Neuronal stem cell (in vitro differentiated cells): ENCODE results near the gene HBQ1.
"Not testable (repeated sequence)": the region's sequence is repeated elsewhere in the genome, so short reads cannot be mapped to it uniquely, and the experiment has no call there.

Source experiments
- DNase-seq: peaks from one replicate; pipeline ENCODE4 v3.0.0-alpha.2; 2013; ENCODE audit warnings: low spot score
- H2AFZ ChIP-seq: one replicate; pipeline ENCODE4 v1.6.1; 2013; ENCODE audit warnings: mild to moderate bottlenecking, low read length, inconsistent platforms
- H2AK5ac ChIP-seq: 2 replicates; pipeline ENCODE4 v1.6.1; 2013; ENCODE audit warnings: low read depth, mild to moderate bottlenecking, inconsistent platforms, low read length, moderate library complexity, mixed read lengths
- H2BK120ac ChIP-seq: 2 replicates; pipeline ENCODE4 v1.6.1; 2013; ENCODE audit warnings: low read depth, mild to moderate bottlenecking, inconsistent platforms, low read length, moderate library complexity, mixed read lengths
- H2BK12ac ChIP-seq: one replicate; pipeline ENCODE4 v1.6.1; 2013; ENCODE audit warnings: low read length, inconsistent platforms
- H2BK15ac ChIP-seq: 2 replicates; pipeline ENCODE4 v1.6.1; 2013; ENCODE audit warnings: mild to moderate bottlenecking, low read length, inconsistent platforms, mixed read lengths
- H2BK5ac ChIP-seq: one replicate; pipeline ENCODE4 v1.6.1; 2013; ENCODE audit warnings: inconsistent platforms, mild to moderate bottlenecking, low read length, moderate library complexity
- H3K14ac ChIP-seq: one replicate; pipeline ENCODE4 v1.6.1; 2013; ENCODE audit warnings: low read length, inconsistent platforms
- H3K18ac ChIP-seq: 2 replicates; pipeline ENCODE4 v1.6.1; 2013; ENCODE audit warnings: low read length, inconsistent platforms
- H3K23ac ChIP-seq: 2 replicates; pipeline ENCODE4 v1.6.1; 2013; ENCODE audit warnings: low read depth, mild to moderate bottlenecking, mixed read lengths, low read length, inconsistent platforms; ENCODE audit not compliant: poor library complexity
- H3K27ac ChIP-seq: replicated peaks from 3 replicates; pipeline ENCODE4 v1.5.1; 2013; ENCODE audit warnings: low read length, inconsistent platforms
- H3K27me3 ChIP-seq, 3 experiments: 2 replicates each; pipeline ENCODE4 v1.6.1; 2013; ENCODE audit warnings: low read length in 3 of 3, mild to moderate bottlenecking in 2 of 3, inconsistent platforms in 1 of 3, low read depth in 1 of 3, mixed read lengths in 1 of 3, moderate library complexity in 1 of 3; ENCODE audit not compliant: control insufficient read depth in 3 of 3, insufficient read depth in 3 of 3
- H3K36me3 ChIP-seq, 2 donors: replicated peaks in 1 of 2; 2 replicates each; pipeline ENCODE4 v1.6.1; 2013; ENCODE audit warnings: low read length in 2 of 2; ENCODE audit not compliant: control insufficient read depth in 2 of 2, insufficient read depth in 2 of 2
- H3K4ac ChIP-seq: 2 replicates; pipeline ENCODE4 v1.6.1; 2013; ENCODE audit warnings: inconsistent platforms, mild to moderate bottlenecking, low read length, moderate library complexity
- H3K4me1 ChIP-seq, 2 donors: 1 replicate in 1 of 2; 2 replicates in 1 of 2; pipeline ENCODE4 v1.6.1; 2013; ENCODE audit warnings: low read length in 2 of 2, low read depth in 1 of 2; ENCODE audit not compliant: control insufficient read depth in 2 of 2, insufficient read depth in 1 of 2
- H3K4me2 ChIP-seq: one replicate; pipeline ENCODE4 v1.6.1; 2013; ENCODE audit warnings: mild to moderate bottlenecking, low read length, inconsistent platforms; ENCODE audit not compliant: insufficient read depth, poor library complexity, severe bottlenecking
- H3K4me3 ChIP-seq, 2 donors: 2 replicates each; pipeline ENCODE4 v1.5.1; 2013; ENCODE audit warnings: low read length in 2 of 2, mild to moderate bottlenecking in 2 of 2, inconsistent platforms in 1 of 2, moderate library complexity in 1 of 2
- H3K79me1 ChIP-seq: one replicate; pipeline ENCODE4 v1.6.1; 2013; ENCODE audit warnings: low read depth, mild to moderate bottlenecking, inconsistent platforms, low read length, moderate library complexity
- H3K9ac ChIP-seq: one replicate; pipeline ENCODE4 v1.6.1; 2013; ENCODE audit warnings: mild to moderate bottlenecking, low read depth, low read length, inconsistent platforms; ENCODE audit not compliant: poor library complexity
- H3K9me3 ChIP-seq, 2 donors: replicated peaks in 1 of 2; 2 replicates each; pipeline versions ENCODE3 to v1.6.1; 2013; ENCODE audit warnings: low read length in 2 of 2, mild to moderate bottlenecking in 2 of 2, inconsistent platforms in 1 of 2, low read depth in 1 of 2, mixed read lengths in 1 of 2, moderate library complexity in 1 of 2; ENCODE audit not compliant: control insufficient read depth in 2 of 2, insufficient read depth in 1 of 2
- H4K8ac ChIP-seq: one replicate; pipeline ENCODE4 v1.6.1; 2013; ENCODE audit warnings: low read depth, mild to moderate bottlenecking, inconsistent platforms, low read length, moderate library complexity
- H4K91ac ChIP-seq: one replicate; pipeline ENCODE4 v1.6.1; 2013; ENCODE audit warnings: low read length, low read depth, mild to moderate bottlenecking, inconsistent platforms; ENCODE audit not compliant: poor library complexity
- WGBS, 2 donors: extraction: QIAGEN DNeasy Blood & Tissue Kit; methylation state at CpG; one replicate each; pipeline ENCODE4 v1.1.7; 2013; ENCODE audit warnings: missing lambda C conversion rate in 2 of 2, mixed read lengths in 1 of 2; ENCODE audit not compliant: insufficient read length in 2 of 2, insufficient replicate concordance in 1 of 2; ENCODE audit errors: extremely low coverage in 2 of 2; 5-methylcytosine and 5-hydroxymethylcytosine counted together

The HBQ1 gene

DNA sequence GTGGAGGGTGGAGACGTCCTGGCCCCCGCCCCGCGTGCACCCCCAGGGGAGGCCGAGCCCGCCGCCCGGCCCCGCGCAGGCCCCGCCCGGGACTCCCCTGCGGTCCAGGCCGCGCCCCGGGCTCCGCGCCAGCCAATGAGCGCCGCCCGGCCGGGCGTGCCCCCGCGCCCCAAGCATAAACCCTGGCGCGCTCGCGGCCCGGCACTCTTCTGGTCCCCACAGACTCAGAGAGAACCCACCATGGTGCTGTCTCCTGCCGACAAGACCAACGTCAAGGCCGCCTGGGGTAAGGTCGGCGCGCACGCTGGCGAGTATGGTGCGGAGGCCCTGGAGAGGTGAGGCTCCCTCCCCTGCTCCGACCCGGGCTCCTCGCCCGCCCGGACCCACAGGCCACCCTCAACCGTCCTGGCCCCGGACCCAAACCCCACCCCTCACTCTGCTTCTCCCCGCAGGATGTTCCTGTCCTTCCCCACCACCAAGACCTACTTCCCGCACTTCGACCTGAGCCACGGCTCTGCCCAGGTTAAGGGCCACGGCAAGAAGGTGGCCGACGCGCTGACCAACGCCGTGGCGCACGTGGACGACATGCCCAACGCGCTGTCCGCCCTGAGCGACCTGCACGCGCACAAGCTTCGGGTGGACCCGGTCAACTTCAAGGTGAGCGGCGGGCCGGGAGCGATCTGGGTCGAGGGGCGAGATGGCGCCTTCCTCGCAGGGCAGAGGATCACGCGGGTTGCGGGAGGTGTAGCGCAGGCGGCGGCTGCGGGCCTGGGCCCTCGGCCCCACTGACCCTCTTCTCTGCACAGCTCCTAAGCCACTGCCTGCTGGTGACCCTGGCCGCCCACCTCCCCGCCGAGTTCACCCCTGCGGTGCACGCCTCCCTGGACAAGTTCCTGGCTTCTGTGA, 3.5 kb upstream of the HBQ1 start, which contains the start of gene HBA1:
Gene HBA1, plus strand, starts transcription at position 204 of the 906 bp plus-strand sequence. Its CDS starts 37 bp downstream, at position 241.
- H4K8ac ChIP-seq, H2BK120ac ChIP-seq, DNase-seq, H3K36me3 ChIP-seq, H2AK5ac ChIP-seq, H2BK5ac ChIP-seq, H2BK15ac ChIP-seq, H3K4me3 ChIP-seq, H2AFZ ChIP-seq, H3K18ac ChIP-seq, H4K91ac ChIP-seq, H3K4me1 ChIP-seq, H3K9me3 ChIP-seq, H3K23ac ChIP-seq, H3K4ac ChIP-seq, H3K9ac ChIP-seq, H2BK12ac ChIP-seq, H3K79me1 ChIP-seq, H3K4me2 ChIP-seq, H3K27ac ChIP-seq: not testable (repeated sequence)
- Histone ChIP-seq H3K27me3 (peaks cover 25 to 61% (median 55%) of the 10 kb centered on the region in 3 experiments), H3K14ac (peak within 1 kb of the TSS; percentile 82)
- no CpG with 5 or more reads among the region's 88 CpGs for WGBS, 2 donors

- no CpG with 5 or more reads among the region's 13 CpGs for WGBS, 2 donors
These were observed 2.9 kb upstream of the HBQ1 start for GRCh38 chr16:177394-177822.

GRCh38 chr16:177981-178667, 2.1 kb upstream of the HBQ1 start:
- no peak overlapping the region for H2BK15ac ChIP-seq
- H2BK5ac ChIP-seq, result no peak overlapping the region
- no peak overlapping the region for H3K4ac ChIP-seq
- H2BK120ac ChIP-seq, result no peak overlapping the region
- H3K18ac ChIP-seq, result peak overlapping the region; percentile 21
- H2BK12ac ChIP-seq, result no peak overlapping the region
- no peak overlapping the region for H4K91ac ChIP-seq
- DNase-seq, result no peak
- WGBS, 2 donors, result no CpG with 5 or more reads among the region's 11 CpGs
- no peak overlapping the region for H3K4me3 ChIP-seq
- H3K9me3 ChIP-seq, result peaks cover 0 to 7% of the 10 kb centered on the region in 2 donors
- no peak overlapping the region for H3K14ac ChIP-seq
- H3K9ac ChIP-seq, result no peak overlapping the region
- no peak overlapping the region for H3K4me2 ChIP-seq
- H3K27me3 ChIP-seq, result peaks cover 25 to 59% (median 52%) of the 10 kb centered on the region in 3 experiments
- no peak overlapping the region for H2AK5ac ChIP-seq
- peak overlapping the region; percentile 76 for H3K23ac ChIP-seq
- no peak overlapping the region for H2AFZ ChIP-seq
- peaks cover 0 to 8% of the 10 kb centered on the region in 2 donors for H3K4me1 ChIP-seq
- H3K27ac ChIP-seq, result no peak overlapping the region
- peaks cover 0 to 3% of the 10 kb centered on the region in 2 donors for H3K36me3 ChIP-seq
- H3K79me1 ChIP-seq, result no peaks in the 10 kb centered on the region
- H4K8ac ChIP-seq, result no peak overlapping the region

More at GRCh38 chr16:177394-177822, 2.9 kb upstream of the HBQ1 start:
- DNase-seq, result no peak
- Histone ChIP-seq H2AFZ (no peak overlapping the region), H3K4me3 (no peak overlapping the region), H3K9me3 (peaks cover 0 to 7% of the 10 kb centered on the region in 2 donors), H3K27me3 (peaks cover 25 to 59% (median 53%) of the 10 kb centered on the region in 3 experiments), H3K4ac (no peak overlapping the region), H2BK5ac (no peak overlapping the region), H3K14ac (peak overlapping the region; percentile 82), H3K23ac (no peak overlapping the region), H3K36me3 (peaks cover 0 to 3% of the 10 kb centered on the region in 2 donors), H4K8ac (no peak overlapping the region), H3K9ac (no peak overlapping the region), H3K27ac (no peak overlapping the region), H3K4me2 (no peak overlapping the region), H3K79me1 (no peaks in the 10 kb centered on the region), H2BK15ac (no peak overlapping the region), H3K4me1 (peaks cover 0 to 8% of the 10 kb centered on the region in 2 donors), H2BK12ac (no peak overlapping the region), H4K91ac (no peak overlapping the region), H3K18ac (no peak overlapping the region), H2AK5ac (no peak overlapping the region), H2BK120ac (no peak overlapping the region)

DNA sequence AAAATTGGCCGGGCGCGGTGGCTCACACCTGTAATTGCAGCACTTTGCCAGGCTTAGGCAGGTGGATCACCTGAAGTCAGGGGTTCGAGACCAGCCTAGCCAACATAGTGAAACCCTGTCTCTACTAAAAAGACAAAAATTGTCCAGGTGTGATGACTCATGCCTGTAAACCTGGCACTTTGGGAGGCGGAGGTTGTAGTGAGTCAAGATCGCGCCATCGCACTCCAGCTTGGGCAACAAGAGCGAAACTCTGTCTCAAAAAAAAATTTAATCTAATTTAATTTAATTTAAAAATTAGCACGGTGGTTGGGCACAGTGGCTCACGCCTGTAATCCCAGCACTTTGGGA, 1.6 kb upstream of the HBQ1 start:
- Histone ChIP-seq H4K91ac (no peak overlapping the region), H2BK5ac (no peak overlapping the region), H2AFZ (no peak overlapping the region), H3K9ac (no peak overlapping the region), H3K4me1 (peaks cover 0 to 8% of the 10 kb centered on the region in 2 donors), H3K36me3 (peaks cover 0 to 3% of the 10 kb centered on the region in 2 donors), H3K4me3 (no peak overlapping the region), H4K8ac (no peak overlapping the region), H2BK15ac (no peak overlapping the region), H2BK12ac (no peak overlapping the region), H3K14ac (no peak overlapping the region), H3K23ac (no peak overlapping the region), H2AK5ac (no peak overlapping the region), H3K9me3 (peaks cover 0 to 7% of the 10 kb centered on the region in 2 donors), H3K18ac (no peak overlapping the region), H3K4me2 (no peak overlapping the region), H2BK120ac (no peak overlapping the region), H3K4ac (no peak overlapping the region), H3K27ac (no peak overlapping the region), H3K27me3 (peaks cover 25 to 54% (median 47%) of the 10 kb centered on the region in 3 experiments), H3K79me1 (no peaks in the 10 kb centered on the region)
- WGBS, 2 donors, result no CpG with 5 or more reads among the region's 11 CpGs
- no peak for DNase-seq
